ENCODE results near the gene RBM43.
"Not testable (repeated sequence)": the region's sequence is repeated elsewhere in the genome, so short reads cannot be mapped to it uniquely, and the experiment has no call there.

Gene RBM43

DNA sequence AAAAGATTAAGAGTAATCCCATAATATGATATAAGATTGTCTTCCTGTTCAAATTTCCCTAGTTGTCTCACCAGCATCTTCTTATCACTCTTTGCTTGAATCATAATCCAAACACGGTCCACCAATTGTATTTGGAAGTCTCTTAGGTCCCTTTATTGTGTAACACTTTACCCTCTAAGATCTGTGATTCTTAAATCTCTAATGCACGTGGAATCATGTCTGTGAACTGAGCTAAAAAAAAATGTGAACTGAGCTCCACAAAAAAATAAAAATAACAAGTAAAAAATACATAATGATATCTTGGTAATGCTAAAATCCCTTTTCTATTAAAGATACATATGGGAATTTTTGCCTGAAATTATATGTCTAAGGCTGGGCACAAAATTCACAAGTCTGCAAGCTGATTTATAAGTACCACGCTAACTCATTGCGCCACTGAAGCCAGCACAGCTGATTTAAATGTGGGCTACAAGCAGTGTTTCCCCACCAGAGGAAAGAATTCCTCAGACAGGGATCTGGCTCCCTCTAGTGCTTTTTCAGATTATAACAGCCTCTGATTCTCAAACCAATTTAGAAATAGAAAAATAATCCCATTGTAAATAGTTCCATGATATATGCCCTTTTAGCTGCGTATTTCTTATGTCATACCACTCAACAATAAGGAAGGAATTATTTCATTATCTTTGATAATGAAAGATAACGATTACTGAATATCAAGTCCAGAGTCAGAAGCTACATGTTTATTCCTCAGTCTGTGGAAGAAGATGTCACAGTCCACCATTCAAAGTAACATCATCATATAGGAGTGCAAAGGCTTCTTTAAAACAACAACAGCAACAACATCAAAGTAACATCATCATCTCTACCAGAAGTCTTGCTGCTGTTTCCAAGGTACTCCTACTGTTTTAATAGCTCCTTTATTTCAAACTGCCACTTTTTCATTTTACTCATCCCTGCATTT is 22.9 kb downstream of the RBM43 start:
- Histone ChIP-seq H3K9me3 (ENCODE audit: insufficient read depth, low read depth, low read length) (no peaks in the 10 kb centered on the region), H3K4me2 (ENCODE audit: low read depth, low read length, poor library complexity, severe bottlenecking) (no peak overlapping the region), H2AFZ (ENCODE audit: low read length) (peak overlapping the region; percentile 25; the same call in 1 of the 2 replicates), H3K4me3 (ENCODE audit: low read length, poor library complexity, severe bottlenecking) (no peak overlapping the region), H3K9me2 (replicated peaks; ENCODE audit: low read depth, low read length) (no peaks in the 10 kb centered on the region), H3K9ac (ENCODE audit: low read depth, low read length, poor library complexity, severe bottlenecking) (no peak overlapping the region), H3K79me2 (ENCODE audit: insufficient read depth, low read length) (no peaks in the 10 kb centered on the region), H3F3A (ENCODE audit: low read depth) (no peaks in the 10 kb centered on the region), H4K20me1 (ENCODE audit: insufficient read depth, low read length, poor library complexity, severe bottlenecking) (no peaks in the 10 kb centered on the region), H3K36me3 (ENCODE audit: insufficient read depth, low read length) (no peaks in the 10 kb centered on the region), H3K27me3 (ENCODE audit: insufficient read depth, low read length, poor library complexity, severe bottlenecking) (no peaks in the 10 kb centered on the region), H3K4me1 (ENCODE audit: insufficient read depth, low read length, poor library complexity, severe bottlenecking) (peaks cover 14% of the 10 kb centered on the region)
- TF ChIP-seq, protein P1, sequence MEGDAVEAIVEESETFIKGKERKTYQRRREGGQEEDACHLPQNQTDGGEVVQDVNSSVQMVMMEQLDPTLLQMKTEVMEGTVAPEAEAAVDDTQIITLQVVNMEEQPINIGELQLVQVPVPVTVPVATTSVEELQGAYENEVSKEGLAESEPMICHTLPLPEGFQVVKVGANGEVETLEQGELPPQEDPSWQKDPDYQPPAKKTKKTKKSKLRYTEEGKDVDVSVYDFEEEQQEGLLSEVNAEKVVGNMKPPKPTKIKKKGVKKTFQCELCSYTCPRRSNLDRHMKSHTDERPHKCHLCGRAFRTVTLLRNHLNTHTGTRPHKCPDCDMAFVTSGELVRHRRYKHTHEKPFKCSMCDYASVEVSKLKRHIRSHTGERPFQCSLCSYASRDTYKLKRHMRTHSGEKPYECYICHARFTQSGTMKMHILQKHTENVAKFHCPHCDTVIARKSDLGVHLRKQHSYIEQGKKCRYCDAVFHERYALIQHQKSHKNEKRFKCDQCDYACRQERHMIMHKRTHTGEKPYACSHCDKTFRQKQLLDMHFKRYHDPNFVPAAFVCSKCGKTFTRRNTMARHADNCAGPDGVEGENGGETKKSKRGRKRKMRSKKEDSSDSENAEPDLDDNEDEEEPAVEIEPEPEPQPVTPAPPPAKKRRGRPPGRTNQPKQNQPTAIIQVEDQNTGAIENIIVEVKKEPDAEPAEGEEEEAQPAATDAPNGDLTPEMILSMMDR (conservative IDR thresholded peaks at IDR 0.05; ENCODE audit: low read length), result peak; percentile 94
- TF ChIP-seq EZH2phosphoT487 (IDR thresholded peaks at IDR 0.05; ENCODE audit: borderline replicate concordance), result no peak

DNA sequence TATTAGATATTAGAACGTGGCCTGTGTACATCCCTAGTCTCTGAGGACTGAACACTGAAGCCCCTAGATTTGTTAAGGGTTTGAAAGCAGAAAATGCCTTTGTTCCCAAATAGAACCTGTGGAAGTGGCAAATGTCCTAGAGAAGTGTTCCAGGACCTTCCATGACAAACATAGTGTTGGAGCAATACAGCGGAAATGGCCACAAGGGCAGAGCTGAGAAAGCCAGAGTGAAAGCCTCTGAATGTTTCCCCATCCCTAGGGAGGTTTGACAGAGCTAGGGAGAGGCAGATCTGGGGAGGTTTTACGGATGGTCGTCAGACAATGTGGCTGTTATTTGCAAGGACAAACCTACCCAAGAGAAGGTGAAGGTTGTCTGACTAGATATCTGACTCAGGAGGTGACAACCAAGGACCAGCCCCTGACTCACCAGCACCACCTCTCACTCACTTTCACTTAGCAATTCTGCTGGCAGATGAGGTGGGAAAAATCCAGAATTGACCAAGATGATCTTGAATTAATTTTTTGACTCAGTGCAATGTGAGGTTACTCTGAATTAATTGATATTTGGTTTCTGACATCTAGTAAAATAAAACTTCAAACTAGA is 24.1 kb downstream of the RBM43 start:
- H3K79me2 ChIP-seq (ENCODE audit: insufficient read depth, low read length), result no peaks in the 10 kb centered on the region

DNA sequence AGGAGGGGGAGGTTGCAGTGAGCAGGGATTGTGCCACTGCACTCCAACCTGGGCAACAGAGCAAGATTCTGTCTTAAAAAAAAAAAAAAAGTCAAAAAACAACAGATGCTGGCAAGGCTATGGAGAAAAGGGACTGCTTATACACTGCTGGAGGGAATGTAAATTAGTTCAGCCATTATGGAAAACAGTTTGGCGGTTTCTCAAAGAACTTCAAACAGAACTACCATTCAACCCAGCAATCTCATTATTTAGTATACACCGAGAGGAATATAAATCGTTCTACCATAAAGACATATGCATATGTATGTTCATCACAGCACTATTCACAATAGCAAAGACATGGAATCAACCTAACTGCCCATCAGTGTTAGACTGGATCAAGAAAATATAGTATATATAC is 27.9 kb downstream of the RBM43 start:
- H3K4me1 ChIP-seq (ENCODE audit: insufficient read depth, low read length, poor library complexity, severe bottlenecking), result peaks cover 31% of the 10 kb centered on the region
- not testable (repeated sequence) for H3K4me3 ChIP-seq (ENCODE audit: low read length, poor library complexity, severe bottlenecking); H2AFZ ChIP-seq (ENCODE audit: low read length); H3K27me3 ChIP-seq (ENCODE audit: insufficient read depth, low read length, poor library complexity, severe bottlenecking); H3K36me3 ChIP-seq (ENCODE audit: insufficient read depth, low read length); H3K4me2 ChIP-seq (ENCODE audit: low read depth, low read length, poor library complexity, severe bottlenecking); H3K9me2 ChIP-seq (replicated peaks; ENCODE audit: low read depth, low read length); H3K9me3 ChIP-seq (ENCODE audit: insufficient read depth, low read depth, low read length); H3F3A ChIP-seq (ENCODE audit: low read depth); H3K79me2 ChIP-seq (ENCODE audit: insufficient read depth, low read length); H4K20me1 ChIP-seq (ENCODE audit: insufficient read depth, low read length, poor library complexity, severe bottlenecking); H3K9ac ChIP-seq (ENCODE audit: low read depth, low read length, poor library complexity, severe bottlenecking)

More for the DNA sequence above, 24.1 kb downstream of the RBM43 start:
- Histone ChIP-seq H4K20me1 (ENCODE audit: insufficient read depth, low read length, poor library complexity, severe bottlenecking) (no peaks in the 10 kb centered on the region), H3K4me3 (ENCODE audit: low read length, poor library complexity, severe bottlenecking) (no peak overlapping the region), H3K36me3 (ENCODE audit: insufficient read depth, low read length) (no peaks in the 10 kb centered on the region), H3K4me2 (ENCODE audit: low read depth, low read length, poor library complexity, severe bottlenecking) (no peak overlapping the region), H3K27me3 (ENCODE audit: insufficient read depth, low read length, poor library complexity, severe bottlenecking) (no peaks in the 10 kb centered on the region), H3K9me2 (replicated peaks; ENCODE audit: low read depth, low read length) (no peaks in the 10 kb centered on the region), H3K9ac (ENCODE audit: low read depth, low read length, poor library complexity, severe bottlenecking) (no peak overlapping the region), H3K4me1 (ENCODE audit: insufficient read depth, low read length, poor library complexity, severe bottlenecking) (peaks cover 14% of the 10 kb centered on the region), H3K9me3 (ENCODE audit: insufficient read depth, low read depth, low read length) (no peaks in the 10 kb centered on the region), H3F3A (ENCODE audit: low read depth) (no peaks in the 10 kb centered on the region), H2AFZ (ENCODE audit: low read length) (peak overlapping the region; percentile 13; the same call in 1 of the 2 replicates)
- no peak for TF ChIP-seq EZH2phosphoT487 (IDR thresholded peaks at IDR 0.05; ENCODE audit: borderline replicate concordance)
- TF ChIP-seq, protein P1 (conservative IDR thresholded peaks at IDR 0.05; ENCODE audit: low read length), result peak; percentile 64

DNA sequence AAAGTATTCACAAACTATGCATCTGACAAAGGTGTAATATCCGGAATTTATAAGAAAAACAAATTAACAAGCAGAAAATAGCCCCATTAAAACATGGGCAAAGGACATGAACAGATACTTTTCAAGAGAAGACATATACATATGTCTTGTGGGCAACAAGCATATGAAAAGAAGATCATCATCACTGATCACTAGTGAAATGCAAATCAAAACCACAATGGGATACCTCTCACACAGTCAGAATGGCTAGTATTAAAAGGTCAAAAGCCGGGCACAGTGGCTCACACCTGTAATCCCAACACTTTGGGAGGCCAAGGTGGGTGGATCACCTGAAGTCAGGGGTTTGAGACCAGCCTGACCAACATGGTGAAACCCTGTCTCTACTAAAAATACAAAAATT is 28.4 kb downstream of the RBM43 start:
- H3K36me3 ChIP-seq (ENCODE audit: insufficient read depth, low read length); H2AFZ ChIP-seq (ENCODE audit: low read length); H3K79me2 ChIP-seq (ENCODE audit: insufficient read depth, low read length); H3K9me2 ChIP-seq (replicated peaks; ENCODE audit: low read depth, low read length); H3K9ac ChIP-seq (ENCODE audit: low read depth, low read length, poor library complexity, severe bottlenecking); H4K20me1 ChIP-seq (ENCODE audit: insufficient read depth, low read length, poor library complexity, severe bottlenecking); H3K4me2 ChIP-seq (ENCODE audit: low read depth, low read length, poor library complexity, severe bottlenecking); H3K4me3 ChIP-seq (ENCODE audit: low read length, poor library complexity, severe bottlenecking); H3K9me3 ChIP-seq (ENCODE audit: insufficient read depth, low read depth, low read length); H3F3A ChIP-seq (ENCODE audit: low read depth); H3K27me3 ChIP-seq (ENCODE audit: insufficient read depth, low read length, poor library complexity, severe bottlenecking): not testable (repeated sequence)
- peaks cover 27% of the 10 kb centered on the region for H3K4me1 ChIP-seq (ENCODE audit: insufficient read depth, low read length, poor library complexity, severe bottlenecking)

Measured in Loucy (cell line).